ENCODE measurements around the gene GRIP2.

DNA sequence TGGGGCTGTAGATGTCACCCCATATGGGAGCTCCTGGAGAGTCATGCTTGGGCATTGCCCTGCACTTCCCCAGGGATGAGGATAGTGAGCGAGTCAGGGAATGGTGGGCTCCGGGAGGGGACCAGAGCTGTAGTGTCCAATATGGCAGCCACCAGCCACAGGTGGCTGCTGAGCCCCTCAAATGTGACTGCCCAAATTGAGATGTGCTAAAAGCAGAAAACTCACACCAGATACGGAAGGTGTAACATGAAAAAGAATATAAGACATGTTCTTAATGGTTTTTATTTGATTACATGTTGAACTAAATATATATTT is 31.7 kb downstream of the GRIP2 start:
- no peak for TF ChIP-seq SIN3A (IDR thresholded peaks at IDR 0.05; ENCODE audit: borderline replicate concordance, insufficient read depth, low read length)
- no peak for TF ChIP-seq POLR2AphosphoS5 (IDR thresholded peaks at IDR 0.05; ENCODE audit: low read depth, low read length)
- TF ChIP-seq, protein P1, sequence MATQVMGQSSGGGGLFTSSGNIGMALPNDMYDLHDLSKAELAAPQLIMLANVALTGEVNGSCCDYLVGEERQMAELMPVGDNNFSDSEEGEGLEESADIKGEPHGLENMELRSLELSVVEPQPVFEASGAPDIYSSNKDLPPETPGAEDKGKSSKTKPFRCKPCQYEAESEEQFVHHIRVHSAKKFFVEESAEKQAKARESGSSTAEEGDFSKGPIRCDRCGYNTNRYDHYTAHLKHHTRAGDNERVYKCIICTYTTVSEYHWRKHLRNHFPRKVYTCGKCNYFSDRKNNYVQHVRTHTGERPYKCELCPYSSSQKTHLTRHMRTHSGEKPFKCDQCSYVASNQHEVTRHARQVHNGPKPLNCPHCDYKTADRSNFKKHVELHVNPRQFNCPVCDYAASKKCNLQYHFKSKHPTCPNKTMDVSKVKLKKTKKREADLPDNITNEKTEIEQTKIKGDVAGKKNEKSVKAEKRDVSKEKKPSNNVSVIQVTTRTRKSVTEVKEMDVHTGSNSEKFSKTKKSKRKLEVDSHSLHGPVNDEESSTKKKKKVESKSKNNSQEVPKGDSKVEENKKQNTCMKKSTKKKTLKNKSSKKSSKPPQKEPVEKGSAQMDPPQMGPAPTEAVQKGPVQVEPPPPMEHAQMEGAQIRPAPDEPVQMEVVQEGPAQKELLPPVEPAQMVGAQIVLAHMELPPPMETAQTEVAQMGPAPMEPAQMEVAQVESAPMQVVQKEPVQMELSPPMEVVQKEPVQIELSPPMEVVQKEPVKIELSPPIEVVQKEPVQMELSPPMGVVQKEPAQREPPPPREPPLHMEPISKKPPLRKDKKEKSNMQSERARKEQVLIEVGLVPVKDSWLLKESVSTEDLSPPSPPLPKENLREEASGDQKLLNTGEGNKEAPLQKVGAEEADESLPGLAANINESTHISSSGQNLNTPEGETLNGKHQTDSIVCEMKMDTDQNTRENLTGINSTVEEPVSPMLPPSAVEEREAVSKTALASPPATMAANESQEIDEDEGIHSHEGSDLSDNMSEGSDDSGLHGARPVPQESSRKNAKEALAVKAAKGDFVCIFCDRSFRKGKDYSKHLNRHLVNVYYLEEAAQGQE (IDR thresholded peaks at IDR 0.05; ENCODE audit: insufficient read depth in 1 of 2, low read depth in 2 of 2, low read length in 2 of 2), result no peak
- no peak for TF ChIP-seq TAF1 (IDR thresholded peaks at IDR 0.05; ENCODE audit: borderline replicate concordance, insufficient read depth, low read length)

Measured in PFSK-1 (cell line).